Mesothelial cell of epicardium (in vitro differentiated cells): ENCODE measurements around the gene GAL3ST1. TPM values are rescaled to one million over a fixed set of nuclear protein-coding genes. Genes with fewer than 3 reads are reported as not detected.
"Not testable (repeated sequence)": the region's sequence is repeated elsewhere in the genome, so short reads cannot be mapped to it uniquely, and the experiment has no call there.

ENCODE experiments used
- DNase-seq, 2 experiments: peaks; one replicate each; pipeline ENCODE4 v3.0.0; 2021; ENCODE audit warnings: low spot score in 2 of 2; ENCODE audit not compliant: unreplicated experiment in 2 of 2
- H3K27ac Mint-ChIP-seq: 2 replicates; pipeline ENCODE4 v1.8.0; 2021; ENCODE audit warnings: mixed read lengths
- H3K27me3 Mint-ChIP-seq: 2 replicates; pipeline ENCODE4 v1.8.0; 2021; ENCODE audit warnings: low read depth, mixed read lengths
- H3K36me3 Mint-ChIP-seq: 2 replicates; pipeline ENCODE4 v1.8.0; 2021; ENCODE audit warnings: mixed read lengths
- H3K4me1 Mint-ChIP-seq: 2 replicates; pipeline ENCODE4 v1.8.0; 2021; ENCODE audit warnings: mixed read lengths
- H3K4me3 Mint-ChIP-seq: 2 replicates; pipeline ENCODE4 v1.8.0; 2021; ENCODE audit warnings: mild to moderate bottlenecking, moderate library complexity, mixed read lengths
- H3K9me3 Mint-ChIP-seq: 2 replicates; pipeline ENCODE4 v1.8.0; 2021; ENCODE audit warnings: mixed read lengths
- total RNA-seq: library from RNA; stranded (reverse); gene quantifications from 3 replicates; pipeline ENCODE4 v1.2.1, GENCODE V29; 2021
- TF ChIP-seq, protein P1 (sequence below): fragments of 200-600 bp; sonication (generic); IDR thresholded peaks from one replicate; pipeline ENCODE4 v1.5.0; 2021; ENCODE audit warnings: antibody characterized with exemption; ENCODE audit not compliant: unreplicated experiment

GAL3ST1 gene
- total RNA-seq, 1 donor from 2014 or later = 0.36 TPM

DNA sequence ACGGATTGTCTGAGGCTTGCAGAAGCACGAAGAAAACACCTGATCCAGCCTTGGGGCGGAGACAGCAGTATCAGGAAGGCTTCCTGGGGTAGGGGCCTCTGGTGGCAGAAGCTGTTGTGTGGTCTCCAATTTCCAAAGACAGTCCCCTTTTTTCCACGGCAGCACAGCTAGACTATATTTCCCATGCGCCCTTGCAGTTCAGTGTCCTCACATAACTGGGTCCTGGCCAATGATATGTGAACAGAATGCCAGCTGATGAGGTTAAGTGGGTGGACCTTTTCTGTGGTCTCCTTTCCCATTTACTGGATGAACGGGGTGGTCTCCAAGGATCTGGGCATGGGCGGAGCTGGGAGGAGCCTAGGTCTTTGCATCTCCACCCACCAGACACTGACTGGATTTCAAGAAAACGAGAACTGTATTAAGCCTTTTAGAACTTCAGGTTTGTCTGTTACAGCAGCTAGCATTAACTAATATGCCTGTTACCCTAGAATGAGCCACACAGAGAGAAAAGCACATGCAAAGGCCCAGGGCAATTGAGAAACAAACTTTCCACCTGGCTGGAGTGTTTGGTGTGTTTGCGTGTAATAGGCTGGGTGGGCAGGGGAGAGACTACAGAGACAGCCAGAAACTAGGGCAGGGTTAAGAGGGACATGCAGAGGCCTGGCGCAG is 6.2 kb downstream of the GAL3ST1 start:
- H3K27ac Mint-ChIP-seq = no peak overlapping the region
- TF ChIP-seq, protein P1, sequence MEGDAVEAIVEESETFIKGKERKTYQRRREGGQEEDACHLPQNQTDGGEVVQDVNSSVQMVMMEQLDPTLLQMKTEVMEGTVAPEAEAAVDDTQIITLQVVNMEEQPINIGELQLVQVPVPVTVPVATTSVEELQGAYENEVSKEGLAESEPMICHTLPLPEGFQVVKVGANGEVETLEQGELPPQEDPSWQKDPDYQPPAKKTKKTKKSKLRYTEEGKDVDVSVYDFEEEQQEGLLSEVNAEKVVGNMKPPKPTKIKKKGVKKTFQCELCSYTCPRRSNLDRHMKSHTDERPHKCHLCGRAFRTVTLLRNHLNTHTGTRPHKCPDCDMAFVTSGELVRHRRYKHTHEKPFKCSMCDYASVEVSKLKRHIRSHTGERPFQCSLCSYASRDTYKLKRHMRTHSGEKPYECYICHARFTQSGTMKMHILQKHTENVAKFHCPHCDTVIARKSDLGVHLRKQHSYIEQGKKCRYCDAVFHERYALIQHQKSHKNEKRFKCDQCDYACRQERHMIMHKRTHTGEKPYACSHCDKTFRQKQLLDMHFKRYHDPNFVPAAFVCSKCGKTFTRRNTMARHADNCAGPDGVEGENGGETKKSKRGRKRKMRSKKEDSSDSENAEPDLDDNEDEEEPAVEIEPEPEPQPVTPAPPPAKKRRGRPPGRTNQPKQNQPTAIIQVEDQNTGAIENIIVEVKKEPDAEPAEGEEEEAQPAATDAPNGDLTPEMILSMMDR = no peak
- H3K27me3 Mint-ChIP-seq = peaks cover 51% of the 10 kb centered on the region

DNA sequence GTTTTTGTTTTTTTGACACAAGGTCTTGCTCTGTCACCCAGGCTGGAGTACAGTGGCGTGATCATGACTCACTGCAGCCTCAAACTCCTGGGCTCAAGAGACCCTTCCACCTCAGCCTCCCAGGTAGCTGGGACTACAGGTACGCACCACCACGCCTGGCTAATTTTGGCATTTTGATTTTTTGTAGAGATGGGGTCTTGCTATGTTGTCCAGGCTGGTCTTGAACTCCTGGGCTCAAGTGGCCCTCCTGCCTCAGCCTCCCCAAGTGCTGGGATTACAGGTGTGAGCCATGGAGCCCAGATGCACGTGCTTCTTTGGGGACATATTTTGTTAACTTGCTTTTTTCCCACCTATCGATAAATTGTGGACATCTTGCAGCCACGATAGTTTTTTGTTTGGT is 7.2 kb downstream of the GAL3ST1 start:
- DNase-seq = not testable (repeated sequence)

More for the DNA sequence above, 6.2 kb downstream of the GAL3ST1 start:
- H3K4me3 Mint-ChIP-seq = no peak overlapping the region
- no peaks in the 10 kb centered on the region for H3K36me3 Mint-ChIP-seq
- H3K9me3 Mint-ChIP-seq = peaks cover 4% of the 10 kb centered on the region
- no peak for DNase-seq
- H3K4me1 Mint-ChIP-seq = no peaks in the 10 kb centered on the region

DNA sequence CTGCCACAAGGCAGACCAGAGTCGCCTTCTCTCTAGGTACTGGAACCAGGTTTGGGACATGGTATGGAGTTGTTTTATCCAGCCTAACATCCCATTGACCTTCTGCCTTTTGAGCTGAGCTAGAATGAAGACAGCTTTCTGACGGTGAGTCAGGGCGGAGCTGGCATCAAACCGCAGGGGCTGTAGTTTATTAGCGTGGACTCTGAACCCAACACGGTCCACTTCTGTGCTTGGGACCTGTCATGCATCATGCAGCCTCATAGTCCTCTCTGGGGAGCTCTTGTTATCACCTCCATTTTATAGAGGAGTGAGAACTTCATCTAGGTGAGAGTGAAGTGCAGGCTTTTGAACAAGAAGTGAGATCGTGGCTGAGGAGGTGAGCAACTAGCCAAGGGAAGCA is 8.3 kb downstream of the GAL3ST1 start:
- peaks cover 34% of the 10 kb centered on the region for H3K27me3 Mint-ChIP-seq
- DNase-seq = no peak
- no peak overlapping the region for H3K27ac Mint-ChIP-seq
- H3K4me1 Mint-ChIP-seq = no peaks in the 10 kb centered on the region
- TF ChIP-seq, protein P1 = no peak
- H3K36me3 Mint-ChIP-seq = no peaks in the 10 kb centered on the region
- H3K9me3 Mint-ChIP-seq = peaks cover 4% of the 10 kb centered on the region
- H3K4me3 Mint-ChIP-seq = no peak overlapping the region

More for the DNA sequence above, 7.2 kb downstream of the GAL3ST1 start:
- not testable (repeated sequence) for H3K27ac Mint-ChIP-seq, H3K4me3 Mint-ChIP-seq, H3K4me1 Mint-ChIP-seq, H3K9me3 Mint-ChIP-seq, H3K36me3 Mint-ChIP-seq
- peaks cover 41% of the 10 kb centered on the region for H3K27me3 Mint-ChIP-seq

DNA sequence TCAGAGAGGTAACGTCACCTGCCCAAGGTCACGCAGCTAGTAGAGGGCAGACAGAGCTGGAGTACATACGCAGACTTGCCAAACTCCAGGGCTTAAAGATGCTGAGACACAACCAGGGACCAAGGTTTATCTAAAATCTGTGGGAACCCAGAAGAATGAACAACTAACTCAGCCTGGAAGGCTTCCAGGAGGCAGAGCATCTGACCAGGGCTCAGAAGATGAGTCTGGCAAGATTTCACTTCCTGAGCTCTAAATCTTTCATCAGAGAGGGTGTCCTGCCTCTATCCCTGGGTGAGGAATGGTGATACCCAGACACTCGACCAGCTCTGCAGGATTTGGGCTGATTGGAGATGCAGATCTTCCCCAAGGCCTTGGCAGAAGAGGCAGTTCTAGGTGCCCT is 9.1 kb downstream of the GAL3ST1 start:
- Mint-ChIP-seq H3K4me3 (no peak overlapping the region), H3K27me3 (peaks cover 29% of the 10 kb centered on the region), H3K4me1 (no peaks in the 10 kb centered on the region), H3K9me3 (peaks cover 4% of the 10 kb centered on the region), H3K27ac (no peak overlapping the region), H3K36me3 (no peaks in the 10 kb centered on the region)
- TF ChIP-seq, protein P1 = no peak
- no peak for DNase-seq

DNA sequence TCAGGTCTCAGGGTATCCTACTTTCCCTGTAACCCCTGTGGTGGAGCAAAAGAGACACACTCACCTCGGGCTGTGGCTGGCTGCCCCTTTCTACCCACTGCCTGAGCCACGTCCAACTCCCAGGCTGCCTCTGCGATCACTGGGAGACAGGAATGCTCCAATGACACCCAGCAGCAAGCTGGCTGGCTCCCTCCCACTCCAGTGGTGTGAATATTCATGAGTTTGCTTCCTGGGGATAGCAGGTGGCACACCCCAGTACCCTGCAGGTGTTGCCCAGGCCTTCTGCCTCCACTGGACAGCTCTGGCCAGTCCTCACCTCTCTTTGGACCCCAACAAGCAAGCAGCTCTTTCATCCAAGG is 9.7 kb downstream of the GAL3ST1 start:
- Mint-ChIP-seq H3K27ac (no peak overlapping the region), H3K4me3 (no peak overlapping the region), H3K36me3 (no peaks in the 10 kb centered on the region), H3K9me3 (peaks cover 4% of the 10 kb centered on the region), H3K27me3 (peaks cover 24% of the 10 kb centered on the region), H3K4me1 (no peaks in the 10 kb centered on the region)
- DNase-seq = no peak
- TF ChIP-seq, protein P1 = no peak

DNA sequence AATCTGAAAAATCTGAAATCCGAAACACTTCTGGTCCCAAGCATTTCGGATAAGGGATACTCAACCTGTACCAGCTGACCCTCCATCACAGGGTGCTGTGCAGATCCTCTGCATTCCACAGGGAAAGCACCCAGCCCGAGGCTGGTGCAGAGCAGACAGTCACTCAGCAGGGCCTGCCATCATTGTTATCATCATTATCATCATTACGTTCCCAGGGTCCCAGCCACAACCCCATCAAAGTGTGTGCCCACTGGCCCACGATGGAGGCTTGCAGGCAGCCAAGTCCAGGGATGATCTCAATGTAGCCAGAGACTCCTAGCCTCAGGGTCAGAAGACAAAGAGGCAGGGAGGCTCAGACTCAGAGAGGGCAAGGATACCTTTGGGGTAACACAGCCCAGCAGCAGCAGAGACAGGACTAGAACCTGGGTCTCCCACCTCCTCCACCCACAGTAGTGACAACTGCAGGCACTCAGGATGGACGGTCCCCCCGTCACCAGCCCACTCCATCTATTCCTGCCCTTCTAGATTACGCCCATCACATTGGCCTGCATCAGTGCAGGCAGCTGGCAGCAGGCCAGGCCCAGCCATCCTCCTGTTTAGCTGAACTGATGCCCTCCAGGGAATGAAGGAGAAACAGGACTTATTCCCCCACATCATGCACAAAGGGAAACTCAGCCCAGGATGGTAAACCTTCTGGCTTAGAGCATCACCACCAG is 10.3 kb downstream of the GAL3ST1 start:
- H3K4me1 Mint-ChIP-seq = no peaks in the 10 kb centered on the region
- no peak overlapping the region for H3K4me3 Mint-ChIP-seq
- no peaks in the 10 kb centered on the region for H3K36me3 Mint-ChIP-seq
- H3K27me3 Mint-ChIP-seq = peaks cover 20% of the 10 kb centered on the region
- TF ChIP-seq, protein P1 = no peak
- no peak overlapping the region for H3K27ac Mint-ChIP-seq
- no peak for DNase-seq
- H3K9me3 Mint-ChIP-seq = peaks cover 4% of the 10 kb centered on the region
